HG03575 (cell line): ENCODE data around the gene LUZP2.
"Not testable (repeated sequence)": the region's sequence is repeated elsewhere in the genome, so short reads cannot be mapped to it uniquely, and the experiment has no call there.

Source experiments
- ATAC-seq: cut with Tn5 transposase; IDR thresholded peaks from one replicate; pipeline ENCODE4 v1.9.1; 2021; ENCODE audit not compliant: unreplicated experiment, insufficient number of reproducible peaks, low FRiP score; ENCODE audit errors: extremely low read depth

The LUZP2 gene

GRCh38 chr11:24861440-24861839 is 364.6 kb downstream of the LUZP2 start:
- ATAC-seq, result no peak

- no peak for ATAC-seq
These were observed 369.9 kb downstream of the LUZP2 start for GRCh38 chr11:24866743-24867142.

- ATAC-seq, result no peak
These were observed 373.2 kb downstream of the LUZP2 start for GRCh38 chr11:24870048-24870447.

- ATAC-seq, result no peak
These were observed 375.3 kb downstream of the LUZP2 start for GRCh38 chr11:24872186-24872585.

GRCh38 chr11:24872651-24873311 is 375.9 kb downstream of the LUZP2 start:
- no peak for ATAC-seq

GRCh38 chr11:24880962-24881361 is 384.1 kb downstream of the LUZP2 start:
- ATAC-seq, result no peak

GRCh38 chr11:24885580-24886173 is 388.8 kb downstream of the LUZP2 start:
- ATAC-seq, result no peak

GRCh38 chr11:24886880-24887619 is 390.2 kb downstream of the LUZP2 start:
- ATAC-seq, result no peak

GRCh38 chr11:24890426-24890825 is 393.6 kb downstream of the LUZP2 start:
- ATAC-seq, result no peak

GRCh38 chr11:24891845-24892492 is 395.1 kb downstream of the LUZP2 start:
- not testable (repeated sequence) for ATAC-seq

- no peak for ATAC-seq
These were observed 399.4 kb downstream of the LUZP2 start for GRCh38 chr11:24896118-24896835.

GRCh38 chr11:24900514-24900913 is 403.7 kb downstream of the LUZP2 start:
- no peak for ATAC-seq

- ATAC-seq, result no peak
These were observed 404.2 kb downstream of the LUZP2 start for GRCh38 chr11:24900960-24901549.

- ATAC-seq, result no peak
These were observed 406.7 kb downstream of the LUZP2 start for GRCh38 chr11:24903555-24903954.

GRCh38 chr11:24925091-24925490 is 428.2 kb downstream of the LUZP2 start:
- ATAC-seq, result no peak

- no peak for ATAC-seq
These were observed 435.5 kb downstream of the LUZP2 start for GRCh38 chr11:24932110-24933000.

GRCh38 chr11:24934733-24935439 is 438.0 kb downstream of the LUZP2 start:
- ATAC-seq, result no peak
